Lower leg skin (tissue), 3 donors: ENCODE data around the gene BTBD7.

Experiments
- POLR2A ChIP-seq, 2 donors: fragments of 450-650 bp; IDR thresholded peaks; one replicate each; pipeline ENCODE4 v1.6.1; 2016 to 2017; ENCODE audit warnings: antibody characterized with exemption in 2 of 2, mild to moderate bottlenecking in 1 of 2, moderate library complexity in 1 of 2
- TF ChIP-seq, protein P1 (sequence below), 3 donors: fragments of 450-650 bp; IDR thresholded peaks; one replicate each; pipeline ENCODE4 v1.5.1; 2016; ENCODE audit warnings: antibody characterized with exemption in 3 of 3, mild to moderate bottlenecking in 3 of 3, moderate library complexity in 2 of 3

DNA sequence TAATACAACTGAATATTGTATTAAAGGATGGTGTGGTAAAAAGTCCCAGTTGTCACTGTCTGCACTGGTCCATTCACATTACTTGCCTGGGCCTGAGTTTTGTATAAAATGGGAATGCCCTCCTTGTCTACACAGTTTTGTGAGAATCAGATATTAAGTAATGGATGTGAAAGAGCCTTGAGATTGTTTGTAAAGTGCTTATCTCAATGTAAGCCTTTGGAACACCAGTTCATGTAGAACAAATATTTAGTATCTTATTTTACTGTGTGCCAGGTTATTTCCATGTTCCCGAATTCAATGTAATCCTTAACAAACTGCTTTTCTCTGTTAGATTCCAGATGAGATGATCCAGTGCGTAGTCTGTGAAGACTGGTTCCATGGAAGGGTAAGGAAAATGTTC is 118.2 kb downstream of the BTBD7 start:
- TF ChIP-seq, protein P1, sequence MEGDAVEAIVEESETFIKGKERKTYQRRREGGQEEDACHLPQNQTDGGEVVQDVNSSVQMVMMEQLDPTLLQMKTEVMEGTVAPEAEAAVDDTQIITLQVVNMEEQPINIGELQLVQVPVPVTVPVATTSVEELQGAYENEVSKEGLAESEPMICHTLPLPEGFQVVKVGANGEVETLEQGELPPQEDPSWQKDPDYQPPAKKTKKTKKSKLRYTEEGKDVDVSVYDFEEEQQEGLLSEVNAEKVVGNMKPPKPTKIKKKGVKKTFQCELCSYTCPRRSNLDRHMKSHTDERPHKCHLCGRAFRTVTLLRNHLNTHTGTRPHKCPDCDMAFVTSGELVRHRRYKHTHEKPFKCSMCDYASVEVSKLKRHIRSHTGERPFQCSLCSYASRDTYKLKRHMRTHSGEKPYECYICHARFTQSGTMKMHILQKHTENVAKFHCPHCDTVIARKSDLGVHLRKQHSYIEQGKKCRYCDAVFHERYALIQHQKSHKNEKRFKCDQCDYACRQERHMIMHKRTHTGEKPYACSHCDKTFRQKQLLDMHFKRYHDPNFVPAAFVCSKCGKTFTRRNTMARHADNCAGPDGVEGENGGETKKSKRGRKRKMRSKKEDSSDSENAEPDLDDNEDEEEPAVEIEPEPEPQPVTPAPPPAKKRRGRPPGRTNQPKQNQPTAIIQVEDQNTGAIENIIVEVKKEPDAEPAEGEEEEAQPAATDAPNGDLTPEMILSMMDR (IDR thresholded peaks at IDR 0.05), result no peak
- no peak for TF ChIP-seq POLR2A (IDR thresholded peaks at IDR 0.05)
